HEK293T (cell line): ENCODE measurements around the gene PSTK.

Experiments used
- CTCF ChIA-PET: fragments of 350-600 bp; formaldehyde crosslinking; extraction: SDS; loops from one replicate; lab custom pipeline; 2021; ENCODE audit warnings: antibody characterized with exemption, inconsistent platforms; lab: Yijun Ruan, JAX
- POLR2A ChIA-PET: fragments of 350-600 bp; formaldehyde crosslinking; extraction: SDS; loops from one replicate; lab custom pipeline; 2020; ENCODE audit warnings: antibody characterized with exemption, inconsistent platforms; lab: Yijun Ruan, JAX
- DNase-seq: peaks from one replicate; pipeline ENCODE4 v3.0.0; 2012; ENCODE audit warnings: mixed read lengths; ENCODE audit errors: extremely low spot score
- ARNT ChIP-seq: fragments of 450-650 bp; IDR thresholded peaks from 2 replicates; pipeline ENCODE4 v1.6.1; 2017; ENCODE audit warnings: mild to moderate bottlenecking
- BHLHE40 ChIP-seq: fragments of 450-650 bp; IDR thresholded peaks from 2 replicates; pipeline ENCODE4 v1.6.1; 2016; ENCODE audit warnings: mild to moderate bottlenecking, moderate library complexity, borderline replicate concordance
- CTBP1 ChIP-seq: fragments of 450-650 bp; IDR thresholded peaks from 2 replicates; pipeline ENCODE4 v1.6.1; 2016; ENCODE audit warnings: borderline replicate concordance
- ELF4 ChIP-seq: fragments of 450-650 bp; IDR thresholded peaks from 2 replicates; pipeline ENCODE4 v1.6.1; 2017; ENCODE audit warnings: antibody characterized with exemption
- FOXA1 ChIP-seq: fragments of 450-650 bp; IDR thresholded peaks from 2 replicates; pipeline ENCODE4 v1.6.1; 2016; ENCODE audit warnings: mild to moderate bottlenecking
- FOXK2 ChIP-seq: fragments of 450-650 bp; IDR thresholded peaks from 2 replicates; pipeline ENCODE4 v1.6.1; 2016; ENCODE audit warnings: mild to moderate bottlenecking
- FOXM1 ChIP-seq: fragments of 450-650 bp; IDR thresholded peaks from 2 replicates; pipeline ENCODE4 v1.6.1; 2017; ENCODE audit warnings: mild to moderate bottlenecking, borderline replicate concordance
- HDGF ChIP-seq: fragments of 450-650 bp; IDR thresholded peaks from 2 replicates; pipeline ENCODE4 v1.6.1; 2017; ENCODE audit warnings: antibody characterized with exemption, borderline replicate concordance
- L3MBTL2 ChIP-seq: fragments of 450-650 bp; conservative IDR thresholded peaks from 2 replicates; pipeline ENCODE4 v1.6.1; 2016; ENCODE audit warnings: mild to moderate bottlenecking
- LEF1 ChIP-seq: fragments of 450-650 bp; IDR thresholded peaks from 2 replicates; pipeline ENCODE4 v1.6.1; 2017; ENCODE audit warnings: mild to moderate bottlenecking, borderline replicate concordance
- NFRKB ChIP-seq: fragments of 450-650 bp; IDR thresholded peaks from 2 replicates; pipeline ENCODE4 v1.6.1; 2016; ENCODE audit warnings: mild to moderate bottlenecking, moderate library complexity
- SP1 ChIP-seq: fragments of 450-650 bp; IDR thresholded peaks from 2 replicates; pipeline ENCODE4 v1.6.1; 2017
- SUZ12 ChIP-seq: fragments of 450-650 bp; IDR thresholded peaks from 2 replicates; pipeline ENCODE4 v1.6.1; 2016; ENCODE audit warnings: mild to moderate bottlenecking
- TARDBP ChIP-seq: fragments of 450-650 bp; IDR thresholded peaks from 2 replicates; pipeline ENCODE4 v1.6.1; 2016
- ZNF384 ChIP-seq: fragments of 450-650 bp; IDR thresholded peaks from 2 replicates; pipeline ENCODE4 v1.6.1; 2016
- TF ChIP-seq, protein P1 (sequence below): fragments of 450-650 bp; IDR thresholded peaks from 2 replicates; pipeline ENCODE4 v1.6.1; 2016

The PSTK gene, protein sequence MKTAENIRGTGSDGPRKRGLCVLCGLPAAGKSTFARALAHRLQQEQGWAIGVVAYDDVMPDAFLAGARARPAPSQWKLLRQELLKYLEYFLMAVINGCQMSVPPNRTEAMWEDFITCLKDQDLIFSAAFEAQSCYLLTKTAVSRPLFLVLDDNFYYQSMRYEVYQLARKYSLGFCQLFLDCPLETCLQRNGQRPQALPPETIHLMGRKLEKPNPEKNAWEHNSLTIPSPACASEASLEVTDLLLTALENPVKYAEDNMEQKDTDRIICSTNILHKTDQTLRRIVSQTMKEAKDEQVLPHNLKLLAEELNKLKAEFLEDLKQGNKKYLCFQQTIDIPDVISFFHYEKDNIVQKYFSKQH

DNA sequence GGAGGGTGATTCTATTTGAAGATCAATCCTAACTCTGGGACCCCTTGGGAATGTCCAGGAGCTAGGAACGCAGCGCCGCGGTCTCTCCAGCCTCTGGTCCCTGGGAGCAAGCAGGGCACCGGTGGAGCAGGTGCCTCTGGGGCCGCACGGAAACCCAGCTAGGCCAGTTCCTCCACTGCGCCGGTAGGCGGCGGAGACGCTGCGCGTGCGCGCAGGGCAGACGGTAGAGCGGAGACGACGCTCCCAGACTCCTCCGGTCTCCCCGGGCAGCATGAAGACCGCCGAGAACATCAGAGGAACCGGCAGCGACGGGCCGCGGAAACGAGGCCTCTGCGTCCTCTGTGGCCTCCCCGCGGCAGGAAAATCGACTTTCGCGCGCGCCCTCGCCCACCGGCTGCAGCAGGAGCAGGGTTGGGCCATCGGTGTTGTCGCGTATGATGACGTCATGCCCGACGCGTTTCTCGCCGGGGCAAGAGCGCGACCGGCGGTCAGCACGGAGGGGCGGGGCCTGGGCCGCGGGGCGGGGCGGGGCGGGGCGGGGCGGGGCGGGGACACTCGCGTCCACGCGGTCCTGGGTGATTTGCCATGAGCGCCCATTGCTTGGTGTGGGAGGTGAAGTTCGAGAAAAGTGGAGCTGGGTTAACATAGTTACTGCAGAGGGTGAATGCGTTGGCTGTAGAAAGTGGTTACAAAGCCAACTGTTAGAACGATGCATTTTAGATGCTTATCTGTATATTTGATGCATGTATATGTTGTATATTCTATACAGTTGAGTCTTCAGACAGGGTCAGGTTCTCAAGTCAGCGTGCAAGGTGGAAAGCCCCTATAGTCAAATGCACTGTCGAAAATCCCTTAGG lies at the start of gene PSTK:
Gene PSTK (plus strand): TSS at position 193 of the 857 bp plus-strand sequence. CDS start 79 bp downstream, at position 272.
- peak; percentile 96 for DNase-seq
- ChIA-PET CTCF (interaction anchor here (0.7 to 1.0 kb wide), 2 partner anchors 9 to 27 kb away, joined by 3 to 4 read pairs; no protein-coding TSS in a partner anchor), POLR2A (interaction anchor here (0.6 to 3.2 kb wide), 12 partner anchors 9 to 28 kb away, joined by 3 to 22 read pairs (median 4); partner anchors contain the start of genes ACADSB, C10orf88 and IKZF5)
- TF ChIP-seq LEF1 (0 out of 2 replicates have a peak, but pooled peaks have one; percentile 40), FOXM1 (peak; percentile 27; the same call in 1 of the 2 replicates), CTBP1 (no peak), L3MBTL2 (peak; percentile 98), ELF4 (peak; percentile 64; the same call in 1 of the 2 replicates), NFRKB (no peak)

DNA sequence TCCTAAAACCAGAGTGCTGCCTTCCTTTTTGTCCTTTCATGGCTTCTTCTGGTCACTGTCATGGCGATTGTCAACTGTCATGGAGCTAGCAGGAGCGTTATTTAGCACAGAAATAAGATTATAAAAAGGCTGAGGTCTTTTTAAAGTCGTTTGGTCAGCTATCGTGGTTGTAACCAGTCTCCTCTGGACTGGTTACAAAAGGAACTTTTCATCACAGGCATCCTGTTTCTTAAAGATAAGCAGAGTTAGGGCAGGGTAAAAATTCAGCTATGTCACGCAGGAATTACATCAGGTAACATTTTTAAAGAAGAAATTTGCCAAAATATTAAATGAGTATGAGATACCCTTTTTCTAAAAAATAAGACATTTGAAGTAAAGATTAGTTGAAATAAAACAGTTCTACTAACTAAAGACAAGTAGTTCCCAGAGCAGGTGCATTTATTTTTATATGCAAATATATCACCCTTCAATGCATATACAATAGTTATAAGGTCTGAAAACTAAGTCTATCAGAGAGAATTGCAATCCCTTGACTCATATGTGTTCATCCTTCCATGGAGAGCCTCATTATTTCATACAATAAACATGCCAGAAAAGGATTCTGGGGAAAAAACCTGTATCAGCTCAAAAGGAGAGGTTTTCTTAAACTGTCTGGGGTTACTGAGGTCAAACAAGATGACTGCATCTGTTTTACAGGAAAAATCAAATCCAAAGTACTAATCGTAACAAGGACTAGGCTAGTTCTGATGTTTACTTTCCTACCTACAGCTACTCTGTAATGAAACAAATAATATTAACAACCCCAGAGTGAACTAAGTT lies 48.9 kb upstream of the PSTK start:
- no peak for DNase-seq
- ChIA-PET CTCF (no interaction called here), POLR2A (no interaction called here)
- TF ChIP-seq NFRKB = no peak
- no peak for TF ChIP-seq ARNT
- TF ChIP-seq LEF1 = no peak
- TF ChIP-seq FOXM1 = no peak
- no peak for TF ChIP-seq CTBP1
- TF ChIP-seq ZNF384 = no peak
- no peak for TF ChIP-seq SUZ12
- TF ChIP-seq L3MBTL2 = no peak
- no peak for TF ChIP-seq FOXA1
- TF ChIP-seq TARDBP = no peak

DNA sequence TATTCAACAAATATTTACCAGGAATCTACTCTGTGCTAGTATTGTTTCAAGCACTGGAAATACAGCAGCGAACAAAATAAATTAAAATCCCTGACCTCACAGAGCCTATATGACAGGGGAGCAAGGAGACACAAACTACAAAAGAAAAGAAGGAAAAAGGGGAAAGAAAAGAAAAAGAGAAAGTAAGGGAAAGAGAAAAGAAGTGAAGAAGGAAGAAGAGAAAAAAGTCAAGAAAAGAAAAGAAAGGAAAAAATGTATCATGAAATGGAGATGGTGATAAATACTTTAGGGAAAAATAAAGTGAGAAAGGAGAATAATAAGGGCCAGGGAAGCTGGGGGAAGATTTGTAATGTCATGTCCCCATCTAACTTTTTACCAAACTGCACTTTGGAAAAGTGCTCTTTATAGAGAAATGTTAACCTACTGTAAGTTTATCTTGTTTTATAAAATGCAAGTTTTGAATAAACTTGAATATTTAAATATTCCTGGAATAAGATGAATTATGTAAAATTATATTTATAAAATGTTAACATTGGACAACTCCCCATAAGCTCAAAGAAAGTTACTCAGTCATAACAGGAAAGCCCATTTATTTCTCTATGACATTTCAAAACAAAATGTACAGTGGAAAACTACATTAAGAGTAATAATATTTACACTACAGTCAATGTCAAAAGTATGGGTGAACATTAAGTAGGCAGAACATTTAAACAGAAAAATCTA lies 40.9 kb upstream of the PSTK start:
- CTCF ChIA-PET = no interaction called here
- DNase-seq = no peak
- POLR2A ChIA-PET = no interaction called here
- no peak for TF ChIP-seq ELF4
- no peak for TF ChIP-seq L3MBTL2
- TF ChIP-seq HDGF = no peak
- no peak for TF ChIP-seq LEF1
- TF ChIP-seq, protein P1, sequence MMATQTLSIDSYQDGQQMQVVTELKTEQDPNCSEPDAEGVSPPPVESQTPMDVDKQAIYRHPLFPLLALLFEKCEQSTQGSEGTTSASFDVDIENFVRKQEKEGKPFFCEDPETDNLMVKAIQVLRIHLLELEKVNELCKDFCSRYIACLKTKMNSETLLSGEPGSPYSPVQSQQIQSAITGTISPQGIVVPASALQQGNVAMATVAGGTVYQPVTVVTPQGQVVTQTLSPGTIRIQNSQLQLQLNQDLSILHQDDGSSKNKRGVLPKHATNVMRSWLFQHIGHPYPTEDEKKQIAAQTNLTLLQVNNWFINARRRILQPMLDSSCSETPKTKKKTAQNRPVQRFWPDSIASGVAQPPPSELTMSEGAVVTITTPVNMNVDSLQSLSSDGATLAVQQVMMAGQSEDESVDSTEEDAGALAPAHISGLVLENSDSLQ = no peak
- no peak for TF ChIP-seq SP1
- TF ChIP-seq FOXM1 = no peak
- TF ChIP-seq NFRKB = no peak

DNA sequence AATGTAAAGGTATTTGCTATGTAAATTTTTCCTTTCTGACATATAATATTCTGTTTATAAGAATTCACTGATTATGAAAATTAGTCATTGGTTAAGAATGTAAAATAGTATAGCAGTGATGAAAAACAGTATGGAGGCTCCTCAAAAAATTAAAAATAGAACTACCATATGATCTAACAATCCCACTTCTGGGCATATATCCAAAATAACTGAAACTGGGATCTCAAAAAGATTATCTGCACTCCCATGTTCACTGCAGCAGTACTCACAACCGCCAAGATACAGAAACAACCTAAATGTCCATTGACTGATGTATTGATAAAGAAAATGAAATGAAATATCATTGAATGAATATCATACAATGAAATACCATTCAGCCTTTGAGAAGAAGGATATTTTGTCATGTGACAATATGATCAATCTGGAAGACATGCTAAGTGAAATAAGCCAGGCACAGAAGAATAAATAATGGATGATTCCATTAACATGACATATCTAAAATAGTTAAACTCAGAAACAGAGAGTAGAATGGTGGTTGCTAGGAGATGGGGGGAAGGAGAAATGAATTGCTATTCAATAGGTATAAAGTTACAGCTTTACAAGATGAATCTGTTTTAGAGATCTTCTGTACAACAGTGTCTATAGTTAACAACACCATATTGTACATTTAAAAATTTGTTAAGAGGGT lies 40.2 kb upstream of the PSTK start:
- no peak for TF ChIP-seq L3MBTL2
- TF ChIP-seq SUZ12 = no peak
- TF ChIP-seq, protein P1 = no peak
- TF ChIP-seq SP1 = no peak
- TF ChIP-seq FOXA1 = no peak
- TF ChIP-seq NFRKB = no peak
- no peak for TF ChIP-seq HDGF
- no peak for TF ChIP-seq ZNF384
- TF ChIP-seq FOXK2 = no peak
- TF ChIP-seq ARNT = no peak
- CTCF ChIA-PET = no interaction called here
- POLR2A ChIA-PET = no interaction called here
- DNase-seq = no peak

DNA sequence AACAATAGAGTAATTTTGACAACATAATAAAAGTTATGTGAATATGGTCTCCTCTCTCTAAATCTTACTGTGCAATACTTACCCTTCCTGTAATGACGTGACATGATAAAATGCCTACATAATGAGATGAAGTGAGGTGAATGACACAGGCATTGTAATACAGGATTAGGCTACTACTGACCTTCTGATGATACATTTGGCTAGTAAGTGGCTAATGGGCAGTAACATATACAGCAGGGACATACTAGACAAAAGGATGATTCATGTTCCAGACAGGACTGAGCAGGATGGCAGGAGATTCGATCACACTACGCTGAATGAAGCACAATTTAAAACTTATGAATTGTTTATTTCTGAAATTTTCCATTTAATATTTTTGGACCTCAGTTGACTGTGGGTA lies 30.9 kb upstream of the PSTK start:
- no peak for DNase-seq
- TF ChIP-seq CTBP1 (no peak), SP1 (no peak), FOXK2 (no peak), ZNF384 (no peak), LEF1 (no peak), SUZ12 (no peak), ARNT (no peak), BHLHE40 (no peak), FOXA1 (no peak), NFRKB (no peak), TARDBP (no peak), HDGF (no peak), L3MBTL2 (no peak)
- TF ChIP-seq, protein P1 = no peak
- ChIA-PET POLR2A (no interaction called here), CTCF (no interaction called here)
